Non-pigmented ciliary epithelial cell (primary cell): ENCODE results near the gene HSD17B11.
"Not testable (repeated sequence)": the region's sequence is repeated elsewhere in the genome, so short reads cannot be mapped to it uniquely, and the experiment has no call there.

Experiments used
- DNase-seq: peaks from one replicate; pipeline ENCODE4 v3.0.0-alpha.2; 2010; ENCODE audit warnings: low read depth

HSD17B11 gene

DNA sequence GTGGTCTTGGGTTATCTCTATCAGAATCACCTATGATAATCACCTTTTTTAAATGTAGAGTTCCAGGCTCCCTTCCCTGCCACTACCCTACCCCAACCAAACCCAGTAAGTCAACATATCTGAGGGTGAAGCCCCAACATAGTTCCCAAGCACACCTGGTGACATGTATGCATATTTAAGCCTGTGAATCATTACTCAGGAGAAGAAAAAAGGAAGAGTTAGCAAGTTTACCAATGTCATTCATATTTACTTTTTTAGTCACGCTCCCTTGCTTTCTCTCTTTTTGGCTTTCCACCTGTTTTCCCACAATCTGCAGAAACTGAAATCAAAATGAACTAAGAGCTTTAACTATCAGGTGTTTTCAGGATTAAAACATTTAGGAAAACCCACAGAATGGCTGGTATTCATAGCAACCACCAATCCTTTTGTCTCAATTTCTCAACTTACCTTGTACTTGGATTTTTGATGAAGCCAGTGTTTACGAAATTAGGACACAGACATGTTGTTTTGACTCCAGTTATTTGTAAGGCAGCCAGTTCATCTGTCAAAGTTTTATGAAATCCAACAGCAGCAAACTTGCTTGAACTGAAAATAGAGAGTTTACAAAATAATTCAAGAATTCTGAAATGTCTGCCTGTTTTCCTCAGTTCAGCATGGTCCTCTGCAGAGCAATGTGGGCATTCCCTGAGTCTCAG lies 34.0 kb downstream of the HSD17B11 start:
- DNase-seq: no peak

DNA sequence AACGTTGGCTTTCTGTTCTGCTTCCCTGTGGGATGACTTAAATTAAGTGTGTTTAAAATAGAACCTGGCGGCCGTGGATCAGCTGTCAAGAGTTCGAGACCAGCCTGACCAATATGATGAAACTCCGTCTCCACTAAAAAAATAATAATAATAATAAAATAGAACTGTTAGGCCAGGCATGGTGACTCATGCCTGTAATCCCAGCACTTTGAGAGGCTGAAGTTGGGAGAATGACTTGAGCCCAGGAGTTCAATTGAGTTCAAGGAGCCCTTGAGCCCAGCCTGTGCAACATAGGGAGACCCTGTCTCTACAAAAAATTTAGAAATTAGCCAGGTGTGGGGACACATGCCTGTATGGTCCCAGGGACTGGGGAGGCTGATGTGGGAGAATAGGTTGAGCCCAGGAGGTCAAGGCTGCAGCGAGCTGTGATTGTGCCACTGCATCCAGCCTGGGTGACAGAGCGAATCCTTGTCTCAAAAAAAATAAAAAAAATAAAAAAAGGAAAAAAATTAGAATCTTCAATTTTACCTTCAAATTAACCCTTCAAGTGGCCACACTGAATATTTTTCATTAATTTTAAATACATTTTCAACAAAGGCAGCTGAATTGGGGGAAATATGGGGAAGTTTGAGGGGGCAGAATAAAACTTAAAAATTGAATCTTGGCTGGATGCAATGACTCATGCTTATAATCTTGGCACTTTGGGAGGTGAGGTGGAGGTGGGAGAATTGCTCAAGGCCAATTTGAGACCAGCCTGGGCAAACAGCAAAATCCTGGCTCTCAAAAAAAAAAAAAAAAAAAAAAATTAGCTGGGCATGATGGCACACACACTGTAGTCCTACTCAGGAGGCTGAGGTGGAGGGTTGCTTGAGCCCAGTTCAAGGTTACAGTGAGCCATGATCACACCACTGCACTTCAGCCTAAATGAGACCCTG lies 36.6 kb downstream of the HSD17B11 start:
- DNase-seq: no peak

DNA sequence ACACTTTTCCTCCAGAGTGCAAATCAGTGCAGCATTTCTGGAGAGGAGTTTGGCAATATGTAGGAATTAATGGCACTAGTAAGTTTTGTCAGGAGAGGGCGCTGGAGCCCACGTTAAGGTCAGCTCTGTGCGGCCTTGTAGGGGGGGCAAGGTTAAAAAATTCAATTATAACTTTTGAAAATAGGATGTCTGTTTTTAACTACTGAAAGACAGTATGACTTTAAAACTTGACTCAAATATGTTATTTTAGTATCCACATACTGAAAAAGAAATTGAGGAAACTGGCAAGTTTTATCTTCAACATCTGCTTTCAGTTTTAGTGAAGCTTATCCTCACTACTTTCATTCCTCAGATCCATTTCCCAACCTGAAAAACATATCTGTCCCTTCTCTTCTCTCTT lies 37.4 kb downstream of the HSD17B11 start:
- peak; percentile 13 for DNase-seq

DNA sequence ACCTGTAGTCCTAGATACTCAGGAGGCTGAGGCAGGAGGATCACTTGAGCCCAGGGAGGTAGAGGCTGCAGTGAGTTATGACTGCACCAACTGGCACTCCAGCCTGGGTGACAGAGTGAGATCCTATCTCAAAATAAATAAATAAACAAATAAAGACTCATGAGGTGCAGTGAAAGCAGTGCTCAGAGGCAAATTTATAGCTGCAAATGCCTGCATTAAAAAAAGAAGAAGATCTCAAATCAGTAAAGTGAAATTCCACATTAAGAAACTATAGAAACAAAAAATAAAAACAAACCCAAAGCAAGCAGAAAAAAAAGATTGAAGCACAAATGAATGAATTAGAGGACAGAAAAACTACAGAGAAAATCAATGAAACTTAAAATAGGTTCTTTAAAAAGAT lies 45.8 kb downstream of the HSD17B11 start:
- no peak for DNase-seq

DNA sequence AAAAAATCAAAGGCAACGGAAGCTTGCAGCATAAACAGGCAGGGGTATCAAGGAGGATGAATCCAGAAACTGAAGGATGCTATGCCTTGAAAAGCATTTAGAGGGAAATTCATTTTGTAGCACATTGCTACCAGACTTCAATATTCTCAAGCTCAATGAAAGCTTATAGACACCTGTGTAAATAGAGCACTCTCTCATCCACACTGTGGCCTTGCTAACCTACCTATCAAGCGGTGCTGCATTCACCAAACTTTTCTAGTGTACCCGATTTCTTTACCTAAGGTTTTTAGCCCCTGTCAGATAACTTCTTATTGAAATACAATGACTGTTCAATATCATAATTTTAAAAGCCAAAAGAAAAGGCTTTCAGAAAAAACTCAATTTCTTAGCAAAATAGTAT lies 48.1 kb downstream of the HSD17B11 start:
- no peak for DNase-seq

DNA sequence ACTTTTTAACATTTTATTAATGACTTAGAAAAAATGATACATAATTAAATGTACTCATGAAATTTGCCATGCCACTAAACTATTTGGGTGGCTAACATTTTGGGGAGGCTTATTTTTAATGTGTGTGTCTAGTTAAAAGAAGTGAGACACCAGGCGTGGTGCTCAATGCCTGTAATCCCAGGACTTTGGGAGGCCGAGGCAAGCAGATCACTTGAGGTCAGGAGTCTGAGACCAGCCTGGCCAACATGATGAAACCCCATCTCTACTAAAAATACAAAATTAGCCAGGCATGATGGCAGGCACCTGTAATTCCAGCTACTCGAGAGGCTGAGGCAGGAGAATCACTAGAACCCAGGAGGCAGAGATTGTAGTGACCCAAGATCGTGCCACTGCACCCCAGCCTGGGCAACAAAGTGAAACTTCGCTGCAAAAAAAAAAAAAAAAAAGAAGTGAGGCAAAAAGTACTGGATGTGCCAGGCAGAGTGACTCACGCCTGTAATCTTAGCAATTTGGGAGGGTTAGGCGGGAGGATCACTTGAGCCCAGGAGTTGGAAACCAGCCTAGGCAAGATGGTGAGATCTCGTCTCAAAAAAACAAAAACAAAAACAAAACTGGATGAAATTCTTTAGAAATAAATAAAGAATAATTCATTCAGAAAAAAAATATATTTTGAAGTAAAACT lies 48.9 kb downstream of the HSD17B11 start:
- not testable (repeated sequence) for DNase-seq

DNA sequence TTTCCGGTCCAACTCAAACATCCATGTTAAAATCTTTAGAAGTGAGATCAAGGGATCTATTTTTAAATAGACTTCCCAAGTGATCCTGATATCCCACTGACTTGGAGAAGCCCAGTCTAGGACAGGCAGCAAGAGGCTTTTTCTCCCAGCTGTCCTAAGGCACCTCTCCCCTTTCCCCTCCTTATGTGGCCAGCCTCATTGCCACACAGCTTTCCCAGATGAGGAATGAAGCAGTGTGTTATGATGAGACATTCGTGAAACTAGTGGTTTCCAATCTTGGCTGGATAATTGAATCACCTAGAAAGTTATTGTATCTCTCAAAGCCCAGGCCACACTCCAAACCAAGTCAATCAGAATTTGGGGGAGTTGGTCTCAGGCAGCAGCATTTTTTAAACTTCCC lies 51.5 kb downstream of the HSD17B11 start:
- no peak for DNase-seq

DNA sequence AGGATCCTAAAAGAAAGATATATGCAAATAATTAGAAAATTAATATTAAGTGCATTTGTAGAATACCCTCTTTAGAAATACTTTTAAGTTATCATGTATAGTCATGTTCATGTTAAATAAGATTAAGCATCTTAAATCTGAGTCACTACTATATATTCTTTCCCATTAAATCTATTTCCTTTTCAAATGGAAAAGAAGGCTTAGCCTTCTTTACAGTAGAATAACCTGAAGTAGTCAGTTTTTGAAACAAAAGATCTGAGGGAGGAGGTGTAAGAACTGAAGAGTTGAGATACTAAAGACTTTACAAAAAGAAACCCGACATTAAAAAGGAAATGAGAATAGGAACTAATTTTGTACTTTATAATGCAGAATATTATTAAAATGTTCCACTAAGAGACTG lies 53.6 kb downstream of the HSD17B11 start:
- no peak for DNase-seq

DNA sequence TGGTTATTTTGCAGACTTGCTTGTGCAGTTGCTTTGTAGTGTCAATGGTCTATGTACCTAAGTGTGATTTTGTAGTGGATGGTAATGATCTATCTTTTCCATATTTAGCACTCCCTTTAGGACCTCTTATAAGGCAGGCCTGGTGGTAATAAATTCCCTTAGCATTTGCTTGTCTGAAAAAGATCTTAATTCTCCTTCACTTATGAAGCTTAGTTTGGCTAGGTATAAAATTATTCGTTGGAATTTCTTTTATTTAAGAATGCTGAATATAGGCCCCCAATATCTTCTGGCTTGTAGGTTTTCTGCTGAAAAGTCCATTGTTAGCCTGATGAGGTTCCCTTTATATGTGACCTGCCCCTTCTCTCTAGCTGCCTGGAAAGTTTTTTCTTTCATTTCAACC lies 57.7 kb downstream of the HSD17B11 start:
- no peak for DNase-seq

DNA sequence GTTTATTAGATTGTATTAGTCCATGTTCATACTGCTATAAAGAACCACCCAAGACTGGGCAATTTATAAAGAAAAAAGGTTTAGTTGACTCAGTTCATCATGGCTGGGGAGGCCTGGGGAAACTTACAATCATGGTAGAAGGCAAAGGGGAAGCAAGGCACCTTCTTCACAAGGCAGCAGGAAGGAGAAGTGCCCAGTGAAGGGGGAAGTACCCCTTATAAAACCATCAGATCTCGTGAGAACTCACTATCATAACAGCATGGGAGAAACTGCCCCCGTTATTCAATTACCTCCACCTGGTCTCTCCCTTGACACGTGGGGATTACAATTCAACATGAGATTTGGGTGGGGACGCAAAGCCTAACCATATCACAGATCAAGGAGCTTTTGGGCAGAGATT lies 60.2 kb downstream of the HSD17B11 start:
- DNase-seq: no peak

DNA sequence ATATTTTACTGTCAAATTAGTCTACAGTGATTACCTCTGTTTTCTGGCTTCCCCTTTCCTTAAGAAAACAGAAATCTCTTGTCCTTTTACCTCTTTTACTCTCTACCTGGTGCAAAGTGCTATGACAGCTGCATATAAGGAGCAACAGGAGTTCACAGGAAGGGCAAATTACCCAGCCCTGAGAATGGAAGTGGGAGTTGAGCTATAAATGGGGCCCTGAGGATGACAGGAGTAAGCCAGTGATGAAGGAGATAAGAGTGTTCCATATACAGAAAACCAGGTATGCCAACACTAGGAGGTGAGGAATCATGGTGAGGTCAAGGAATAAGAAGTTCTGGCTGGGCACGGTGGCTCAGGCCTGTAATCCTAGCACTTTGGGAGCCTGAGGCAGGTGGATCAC lies 63.9 kb downstream of the HSD17B11 start:
- DNase-seq: no peak

DNA sequence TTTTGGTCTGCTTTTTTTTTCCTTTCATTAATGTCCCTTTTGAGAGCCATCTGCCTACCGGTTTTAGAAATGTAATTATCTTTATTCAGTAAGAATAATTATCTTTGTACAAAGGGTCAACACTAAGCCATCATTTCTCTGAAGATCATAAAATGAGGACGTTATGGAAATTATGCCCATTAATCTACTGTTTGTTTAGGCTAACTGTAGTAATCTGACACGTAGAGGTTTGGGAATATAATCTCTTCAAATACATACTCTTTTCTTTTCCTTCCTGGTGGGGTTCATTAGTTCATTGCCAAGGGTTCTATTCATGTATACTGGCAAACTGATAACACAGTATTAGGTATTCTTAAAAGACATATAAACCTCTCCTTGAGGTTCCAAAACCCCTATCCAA lies 64.5 kb downstream of the HSD17B11 start:
- no peak for DNase-seq

DNA sequence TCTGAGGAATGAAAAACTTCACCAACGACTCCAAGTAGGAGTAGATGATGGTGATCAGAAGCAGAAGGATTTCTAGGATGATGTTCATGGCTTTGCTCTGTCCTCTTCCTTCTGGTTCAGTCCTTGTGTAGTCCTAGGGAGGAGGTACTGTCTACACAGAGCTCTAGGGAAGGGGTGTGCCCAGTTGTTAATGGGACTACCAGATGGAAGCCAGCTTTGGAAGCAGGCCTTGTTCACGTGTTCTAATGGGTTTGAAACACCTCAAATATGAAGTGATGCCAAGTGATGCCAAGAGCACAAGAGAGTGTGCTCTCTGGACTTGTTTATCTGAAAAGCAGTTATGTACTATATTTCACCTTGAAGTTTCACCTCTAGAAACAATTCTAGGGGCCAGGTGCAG lies 68.2 kb downstream of the HSD17B11 start, which contains the start of gene HSD17B13:
Gene HSD17B13 (minus strand): TSS at position 129 of the 400 bp plus-strand sequence. CDS start 41 bp downstream, at position 88.
- DNase-seq: no peak

DNA sequence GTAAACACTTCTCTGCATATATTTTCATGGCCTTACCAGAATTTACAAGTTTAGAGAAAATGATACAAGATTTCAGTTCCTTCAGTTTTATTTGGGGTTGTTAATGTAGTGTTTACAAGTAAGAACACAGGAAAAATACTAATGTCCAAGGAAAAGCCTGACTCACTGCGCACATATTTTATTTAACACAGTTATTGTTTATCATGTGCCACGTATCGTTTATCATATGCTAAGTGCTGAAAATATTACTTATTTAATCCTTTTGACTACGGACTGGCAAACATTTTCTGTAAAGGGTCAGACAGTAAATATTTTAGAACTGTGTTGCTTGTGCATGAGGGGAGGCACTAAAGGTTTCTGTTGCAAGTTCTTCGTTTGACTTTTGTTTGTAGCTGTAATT lies 69.1 kb downstream of the HSD17B11 start:
- DNase-seq: no peak

DNA sequence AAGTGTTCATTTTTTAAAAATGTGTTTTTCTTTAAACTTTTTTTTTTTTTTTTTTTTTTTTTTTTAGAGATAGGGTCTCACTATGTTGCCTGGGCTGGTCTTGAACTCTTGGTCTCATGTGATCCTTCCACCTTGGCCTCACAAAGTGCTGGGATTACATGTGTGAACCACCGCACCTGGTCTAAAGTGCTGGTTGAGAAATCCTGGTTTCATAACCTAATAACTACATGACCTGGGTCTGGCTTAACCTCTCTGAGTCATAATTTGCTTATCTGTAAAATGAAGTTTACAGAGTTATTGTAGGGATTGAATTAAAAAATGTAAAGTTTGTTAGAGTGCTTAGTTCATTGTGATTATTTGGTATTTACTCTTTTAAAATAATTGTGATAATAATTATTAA lies 73.5 kb downstream of the HSD17B11 start:
- no peak for DNase-seq

DNA sequence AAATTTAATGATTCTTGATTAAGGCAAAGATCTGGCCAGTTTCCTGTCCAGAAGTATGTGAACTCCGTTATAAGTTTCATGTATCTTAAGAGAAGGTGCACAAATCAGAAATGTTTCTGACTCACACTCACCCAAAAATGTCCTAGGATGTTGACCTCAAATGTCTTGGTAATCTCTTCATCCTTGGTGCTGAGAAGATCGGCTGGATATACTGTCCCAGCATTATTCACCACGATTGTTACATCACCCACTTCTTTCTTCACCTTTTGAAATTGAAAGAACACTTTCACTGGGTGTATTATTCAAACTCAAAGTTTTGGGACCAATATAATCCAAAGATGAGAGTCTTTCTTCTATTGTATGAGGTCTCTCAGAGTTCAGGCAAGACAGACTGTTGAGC lies 74.0 kb downstream of the HSD17B11 start:
- DNase-seq: no peak

DNA sequence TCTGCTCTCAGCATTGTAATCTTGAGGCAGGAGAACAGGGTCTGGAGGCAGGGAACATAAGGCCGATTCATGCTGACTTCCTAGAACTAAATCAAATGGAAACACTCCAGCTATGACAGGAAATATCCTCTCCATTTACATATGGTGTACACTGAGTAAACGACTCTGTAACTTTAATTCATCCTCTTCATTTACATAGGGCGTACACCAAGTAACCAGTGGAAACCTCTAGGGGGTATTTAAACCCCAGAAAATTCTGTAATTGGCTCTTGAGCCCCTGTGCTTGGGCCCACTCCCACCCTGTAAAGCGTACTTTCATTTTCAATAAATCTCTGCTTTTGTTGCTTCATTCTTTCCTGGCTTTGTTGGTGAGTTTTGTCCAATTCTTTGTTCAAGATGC lies 76.0 kb downstream of the HSD17B11 start:
- DNase-seq: not testable (repeated sequence)

DNA sequence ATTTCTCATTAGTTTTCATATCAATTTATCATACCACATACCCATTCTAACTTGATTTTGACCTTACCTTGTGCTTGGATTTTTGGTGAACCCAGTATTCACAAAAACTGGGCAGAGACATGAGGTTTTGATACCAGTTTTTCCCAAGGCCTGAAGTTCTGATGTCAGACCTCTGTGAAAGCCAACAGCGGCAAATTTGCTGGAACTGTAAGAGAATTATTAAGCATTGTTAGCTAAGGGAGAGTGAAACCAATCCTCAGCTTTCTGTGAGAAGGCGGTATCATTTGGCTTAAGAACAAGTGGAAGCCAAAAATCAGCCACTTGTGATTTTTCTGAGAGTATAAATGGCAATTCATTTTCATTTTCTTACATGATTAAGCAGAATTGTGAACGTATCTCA lies 77.2 kb downstream of the HSD17B11 start:
- DNase-seq: no peak

DNA sequence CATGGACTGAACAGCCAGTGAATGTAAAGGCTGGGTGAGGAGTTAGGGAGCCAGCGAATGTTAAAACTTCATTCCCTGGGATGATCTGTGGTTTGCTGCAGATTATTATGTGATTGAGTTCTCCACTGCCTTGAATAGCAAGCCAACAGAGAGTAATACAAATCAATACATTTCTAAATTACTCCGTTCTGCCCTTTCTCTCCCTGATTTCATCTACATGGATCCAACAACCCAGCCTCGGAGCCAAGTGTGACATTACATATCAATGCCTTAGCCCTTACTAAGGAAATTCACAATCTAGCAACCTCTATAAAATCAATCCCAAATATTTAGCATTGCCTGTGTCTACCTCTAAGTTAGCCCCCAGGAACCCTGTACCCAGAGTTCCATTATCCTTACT lies 79.3 kb downstream of the HSD17B11 start:
- no peak for DNase-seq

DNA sequence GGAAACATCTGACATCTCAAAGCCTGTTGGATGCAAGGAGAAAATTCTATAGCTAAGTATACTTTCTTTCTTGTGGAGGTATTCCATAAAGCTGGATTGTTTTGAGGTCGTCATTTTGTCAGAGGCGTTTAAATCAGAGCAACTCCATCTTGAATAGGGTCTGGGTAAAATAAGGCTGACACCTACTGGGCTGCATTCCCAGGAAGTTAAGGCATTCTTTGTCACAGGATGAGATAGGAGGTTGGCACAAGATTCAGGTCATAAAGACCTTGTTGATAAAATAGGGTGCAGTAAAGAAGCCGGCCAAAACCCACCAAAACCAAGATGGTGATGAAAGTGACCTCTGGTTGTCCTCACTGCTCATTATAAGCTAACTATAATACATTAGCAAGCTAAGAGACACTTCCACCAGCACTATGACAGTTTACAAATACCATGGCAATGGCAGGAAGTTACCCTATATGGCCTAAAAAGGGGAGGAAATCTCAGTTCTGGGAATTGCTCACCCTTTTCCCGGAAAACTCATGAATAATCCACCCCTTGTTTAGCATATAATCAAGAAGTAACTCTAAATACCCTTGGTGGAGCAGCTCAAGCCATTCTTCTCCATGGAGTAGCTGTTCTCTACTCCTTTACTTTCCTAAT lies 80.2 kb downstream of the HSD17B11 start:
- no peak for DNase-seq

DNA sequence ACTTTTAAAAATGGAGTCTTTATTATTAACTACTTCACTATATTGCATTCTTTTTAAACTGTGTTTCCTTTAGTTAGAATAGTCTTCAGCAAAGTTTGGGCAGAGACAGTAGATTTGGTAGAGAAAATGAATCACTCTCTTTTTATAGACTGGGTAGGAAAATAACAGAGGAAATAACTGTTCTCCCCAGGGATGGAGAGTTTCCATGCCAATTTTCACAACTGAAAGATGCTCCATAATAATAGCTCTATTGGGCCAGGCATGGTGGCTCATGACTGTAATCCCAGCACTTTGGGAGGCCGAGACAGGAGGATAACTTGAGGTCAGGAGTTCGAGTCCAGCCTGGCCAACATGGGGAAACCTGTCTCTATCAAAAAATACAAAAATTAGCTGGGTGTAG lies 81.4 kb downstream of the HSD17B11 start:
- no peak for DNase-seq

DNA sequence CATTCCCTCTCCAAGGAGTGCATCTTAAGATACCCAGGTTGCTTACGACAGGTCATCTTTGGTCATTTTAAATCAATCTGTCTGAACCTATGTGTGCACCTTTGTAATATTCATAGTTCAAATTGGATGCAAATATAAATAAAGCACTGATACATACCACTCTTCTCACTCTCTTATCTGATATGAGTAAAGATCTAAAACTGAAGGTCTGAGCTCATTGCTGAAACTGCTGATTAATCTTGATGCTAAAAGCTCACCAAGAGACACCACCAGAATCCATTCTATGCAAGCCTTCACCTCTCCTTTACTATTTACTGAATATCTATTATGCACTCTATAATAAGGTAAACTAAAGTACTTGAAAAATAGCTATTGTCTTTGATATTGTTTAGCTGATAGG lies 84.9 kb downstream of the HSD17B11 start:
- no peak for DNase-seq
